K562 (cell line): ENCODE data around the gene PTPRR. TPM values are rescaled to one million over a fixed set of nuclear protein-coding genes. Genes with fewer than 3 reads are reported as not detected.

Source experiments
- ATAC-seq: fragments of 200-7000 bp; cut with Tn5 transposase; 3 replicates; pipeline ENCODE4 v1.9.1; 2020; ENCODE audit warnings: moderate library complexity
- BruUV-seq: library from RNA; stranded (reverse); fragments of 400-500 nt; replicated peaks from 2 replicates; lab custom pipeline; 2021; lab: Mats Ljungman, UMichigan
- CTCF ChIA-PET: fragments of 300-600 bp; formaldehyde crosslinking; extraction: SDS; loops from one replicate; lab custom pipeline; 2021; ENCODE audit warnings: low intra/inter-chr PET ratio; lab: Yijun Ruan, JAX
- POLR2A ChIA-PET: fragments of 300-600, 350-650 bp; sonication (Branson Sonifier 250); formaldehyde crosslinking; extraction: SDS; loops from one replicate; lab custom pipeline; 2021; ENCODE audit warnings: antibody characterized with exemption, inconsistent platforms; lab: Yijun Ruan, JAX
- DNase-seq, 4 experiments: peaks; one replicate each; pipeline versions ENCODE4 v3.0.0 to v3.0.0-alpha.2; 2011 to 2018; ENCODE audit warnings: low spot score in 3 of 4, mixed read lengths in 3 of 4; ENCODE audit errors: extremely low read depth in 1 of 4
- FAIRE-seq: peaks from 2 replicates; lab custom pipeline; 2011; peaks lifted over from hg19 to GRCh38; lab: Jason Lieb, UNC
- H2AFZ ChIP-seq: 2 replicates; pipeline ENCODE4 v1.6.0; 2011; ENCODE audit warnings: low read depth, low read length, control low read depth, inconsistent platforms
- H3K27ac ChIP-seq: fragments of 200-600 bp; 3 replicates; pipeline ENCODE4 v1.8.0; 2011; ENCODE audit warnings: low read depth, mild to moderate bottlenecking, control low read depth, inconsistent platforms, low read length, moderate library complexity, mixed read lengths; ENCODE audit errors: extremely low read depth
- H3K27me3 ChIP-seq, 2 experiments: fragments of 300-600 bp in 1 of 2; 2 replicates in 1 of 2; 3 replicates in 1 of 2; pipeline versions ENCODE4 v1.6.0 to v1.8.0; 2011; ENCODE audit warnings: inconsistent platforms in 2 of 2, low read length in 2 of 2, mild to moderate bottlenecking in 1 of 2, mixed read lengths in 1 of 2, moderate library complexity in 1 of 2; ENCODE audit not compliant: control insufficient read depth in 2 of 2, insufficient read depth in 2 of 2
- H3K36me3 ChIP-seq: fragments of 300-600 bp; 3 replicates; pipeline ENCODE4 v1.8.0; 2011; ENCODE audit warnings: mild to moderate bottlenecking, low read length, inconsistent platforms; ENCODE audit not compliant: control insufficient read depth, insufficient read depth
- H3K4me1 ChIP-seq, 2 experiments: fragments of 200-600 bp in 1 of 2; replicated peaks in 1 of 2; 2 replicates in 1 of 2; 3 replicates in 1 of 2; pipeline versions ENCODE4 v1.5.1 to v1.8.0; 2011; ENCODE audit warnings: inconsistent platforms in 2 of 2, low read length in 2 of 2, mild to moderate bottlenecking in 1 of 2, mixed read lengths in 1 of 2, moderate library complexity in 1 of 2; ENCODE audit not compliant: control insufficient read depth in 2 of 2, insufficient read depth in 2 of 2
- H3K4me2 ChIP-seq: 2 replicates; pipeline ENCODE4 v1.6.1; 2011; ENCODE audit warnings: low read length, control low read depth, inconsistent platforms, mixed read lengths; ENCODE audit not compliant: insufficient read depth
- H3K4me3 ChIP-seq: fragments of 200-600 bp; sonication (generic), shearing (Covaris generic); 2 replicates; pipeline ENCODE4 v1.5.1; 2016; ENCODE audit warnings: control low read depth, inconsistent platforms
- H3K79me2 ChIP-seq: fragments of 200-600 bp; 3 replicates; pipeline ENCODE4 v1.8.0; 2011; ENCODE audit warnings: low read length, inconsistent platforms; ENCODE audit not compliant: control insufficient read depth, insufficient read depth
- H3K9ac ChIP-seq, 2 experiments: 2 replicates each; pipeline versions ENCODE4 v1.6.0 to v1.6.1; 2011; ENCODE audit warnings: low read depth in 2 of 2, low read length in 2 of 2, control low read depth in 1 of 2, inconsistent platforms in 1 of 2, mild to moderate bottlenecking in 1 of 2, mixed read lengths in 1 of 2; ENCODE audit not compliant: insufficient read depth in 1 of 2
- H3K9me1 ChIP-seq: one replicate; pipeline ENCODE4 v1.6.0; 2011; ENCODE audit warnings: inconsistent platforms, mild to moderate bottlenecking, low read length, moderate library complexity; ENCODE audit not compliant: control insufficient read depth, insufficient read depth
- H3K9me3 ChIP-seq: replicated peaks from 2 replicates; pipeline ENCODE4 v1.5.1; 2011; ENCODE audit warnings: low read depth, low read length, inconsistent platforms; ENCODE audit not compliant: control insufficient read depth, insufficient read depth
- H4K20me1 ChIP-seq: replicated peaks from 2 replicates; pipeline ENCODE4 v1.6.1; 2011; ENCODE audit warnings: low read length, inconsistent platforms, mixed read lengths; ENCODE audit not compliant: control insufficient read depth, insufficient read depth
- ARID2 ChIP-seq: fragments of 450-650 bp; IDR thresholded peaks from 2 replicates; pipeline ENCODE4 v1.6.1; 2017; ENCODE audit warnings: antibody characterized with exemption, mild to moderate bottlenecking
- ATF7 ChIP-seq: fragments of 450-650 bp; IDR thresholded peaks from 2 replicates; pipeline ENCODE4 v1.7.1; 2014; ENCODE audit warnings: mild to moderate bottlenecking, moderate library complexity
- CEBPG ChIP-seq, 3 experiments: fragments of 200-800 bp in 1 of 3; sonication (Bioruptor generic) in 1 of 3; sonication (generic) in 1 of 3; formaldehyde crosslinking in 1 of 3; IDR thresholded peaks in 2 of 3; conservative IDR thresholded peaks in 1 of 3; 2 replicates each; pipeline versions ENCODE4 v1.6.1 to v1.8.0; 2016 to 2022; ENCODE audit warnings: missing compliant biosample characterization in 2 of 3, missing genetic modification characterization in 2 of 3, mild to moderate bottlenecking in 1 of 3, missing genetic modification reagents in 1 of 3
- DMBX1 ChIP-seq: fragments of 250-450 bp; sonication (Bioruptor Pico); IDR thresholded peaks from 2 replicates; pipeline ENCODE4 v1.8.0; 2022; ENCODE audit warnings: inconsistent platforms, mild to moderate bottlenecking, moderate library complexity, borderline replicate concordance
- GABPA ChIP-seq: fragments of 200-800 bp; sonication (Bioruptor generic); conservative IDR thresholded peaks from 2 replicates; pipeline ENCODE4 v1.6.1; 2016; ENCODE audit warnings: low read depth, missing genetic modification characterization, missing compliant biosample characterization
- MAFG ChIP-seq: fragments of 450-650 bp; conservative IDR thresholded peaks from 2 replicates; pipeline ENCODE4 v1.6.1; 2016; ENCODE audit warnings: missing genetic modification characterization, missing compliant biosample characterization
- MYC ChIP-seq, 2 experiments: fragments of 250-450 bp in 1 of 2; sonication (Bioruptor Pico) in 1 of 2; IDR thresholded peaks; 2 replicates each; pipeline versions ENCODE4 v1.5.1 to v1.6.1; 2012 to 2021; ENCODE audit warnings: low read depth in 2 of 2, borderline replicate concordance in 1 of 2, improper control_type of control experiment in 1 of 2, low read length in 1 of 2, mild to moderate bottlenecking in 1 of 2, moderate library complexity in 1 of 2
- NCOA4 ChIP-seq: fragments of 450-650 bp; IDR thresholded peaks from 2 replicates; pipeline ENCODE4 v1.6.1; 2018; ENCODE audit warnings: mild to moderate bottlenecking; ENCODE audit not compliant: partially characterized antibody
- ZNF408 ChIP-seq: fragments of 250-450 bp; sonication (Bioruptor Pico); IDR thresholded peaks from 2 replicates; pipeline ENCODE4 v1.4.0; 2020; ENCODE audit warnings: low read depth, mild to moderate bottlenecking, moderate library complexity
- ZNF436 ChIP-seq: fragments of 250-450, 450-650 bp; sonication (Bioruptor Pico); formaldehyde crosslinking; IDR thresholded peaks from 2 replicates; pipeline ENCODE4 v1.7.0; 2020; ENCODE audit warnings: mild to moderate bottlenecking
- ZSCAN32 ChIP-seq: fragments of 450-650 bp; formaldehyde crosslinking; IDR thresholded peaks from 2 replicates; pipeline ENCODE4 v1.4.0; 2020; ENCODE audit warnings: mild to moderate bottlenecking, moderate library complexity
- WGBS: fragments of 100-300 bp; shearing (Covaris generic); methylation state at CpG from one replicate; pipeline ENCODE4 v1.1.6; 2016; ENCODE audit warnings: low coverage, mixed read lengths; ENCODE audit not compliant: insufficient coverage; ENCODE audit errors: missing lambda C conversion rate; 5-methylcytosine and 5-hydroxymethylcytosine counted together
- in situ Hi-C: fragments of 300-500 bp; cut with MboI; formaldehyde crosslinking; loops from 4 replicates; pipeline ENCODE4 v1.15.0; 2018; ENCODE audit warnings: inconsistent platforms, mixed read lengths
- intact Hi-C: fragments of 100-400 bp; cut with micrococcal nuclease; formaldehyde crosslinking; loops from 2 replicates; pipeline ENCODE4 v1.14.2; 2022
- polyA plus RNA-seq, 8 experiments: library from polyadenylated mRNA; depleted of rRNA in 4 of 8; stranded (reverse) in 5 of 8; unstranded in 3 of 8; fragments of >200 nt; fragmentation: Nextera tagmentation in 2 of 8; fragmentation: Illumina TruSeq in 1 of 8; extraction: Ambion mirVana in 2 of 8; extraction: Trizol in 1 of 8; gene quantifications; 2 replicates each; pipeline versions ENCODE4 v1.2.1 to v1.2.3, GENCODE V29; 2011 to 2014; ENCODE audit warnings: inconsistent platforms in 1 of 8, missing spikeins in 1 of 8
- total RNA-seq, 7 experiments: library from RNA; depleted of rRNA in 6 of 7; stranded (reverse); fragments of >200 nt in 6 of 7; fragmentation: Illumina TruSeq in 2 of 7; extraction: Trizol in 2 of 7; gene quantifications; 2 replicates each; pipeline versions ENCODE4 v1.2.1 to v1.2.3, GENCODE V29; 2011 to 2021; ENCODE audit warnings: low replicate concordance in 1 of 7
- TF ChIP-seq, protein P1 (sequence below), 2 experiments: fragments of 450-650 bp in 1 of 2; sonication (generic) in 1 of 2; formaldehyde crosslinking in 1 of 2; IDR thresholded peaks in 1 of 2; conservative IDR thresholded peaks in 1 of 2; 2 replicates each; pipeline versions ENCODE4 v1.6.1 to v1.8.1; 2016 to 2023; ENCODE audit warnings: mild to moderate bottlenecking in 2 of 2, moderate library complexity in 2 of 2, inconsistent platforms in 1 of 2, missing genetic modification reagents in 1 of 2
- TF ChIP-seq, protein P2 (sequence below): IDR thresholded peaks from 2 replicates; pipeline ENCODE4 v1.6.1; 2016; ENCODE audit warnings: missing genetic modification characterization, missing compliant biosample characterization

Gene PTPRR
- total and polyA plus RNA-seq, 9 of the 15 experiments (the other 6 are each of a cell fraction or from before 2014, with no cell fraction given) = 6.6 to 41.7 (median 12.3) TPM

DNA sequence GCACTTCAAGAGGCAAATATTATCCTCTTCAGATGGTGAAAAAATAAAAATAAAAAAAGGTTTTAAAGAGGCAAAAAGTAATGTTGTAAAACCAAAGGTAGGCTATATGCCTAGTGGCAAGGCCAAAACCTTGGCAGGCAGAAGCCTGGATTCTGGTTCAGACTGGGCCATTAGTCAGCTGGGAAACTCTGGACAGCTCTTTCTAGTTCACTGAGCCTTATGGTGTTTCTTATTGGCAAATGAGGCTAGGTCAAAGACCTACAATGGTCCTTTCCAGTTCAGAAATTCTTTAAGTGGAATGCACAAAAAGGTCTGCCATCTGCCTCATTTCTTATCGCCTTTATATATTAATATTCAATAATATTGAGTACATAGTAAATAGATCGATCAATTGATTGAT lies 327.9 kb downstream of the PTPRR start:
- BruUV-seq = no TSS peak
- in situ Hi-C loops = loop anchor here (5.0 to 25.0 kb wide), 2 partner anchors 255 to 420 kb away; no protein-coding TSS in a partner anchor

DNA sequence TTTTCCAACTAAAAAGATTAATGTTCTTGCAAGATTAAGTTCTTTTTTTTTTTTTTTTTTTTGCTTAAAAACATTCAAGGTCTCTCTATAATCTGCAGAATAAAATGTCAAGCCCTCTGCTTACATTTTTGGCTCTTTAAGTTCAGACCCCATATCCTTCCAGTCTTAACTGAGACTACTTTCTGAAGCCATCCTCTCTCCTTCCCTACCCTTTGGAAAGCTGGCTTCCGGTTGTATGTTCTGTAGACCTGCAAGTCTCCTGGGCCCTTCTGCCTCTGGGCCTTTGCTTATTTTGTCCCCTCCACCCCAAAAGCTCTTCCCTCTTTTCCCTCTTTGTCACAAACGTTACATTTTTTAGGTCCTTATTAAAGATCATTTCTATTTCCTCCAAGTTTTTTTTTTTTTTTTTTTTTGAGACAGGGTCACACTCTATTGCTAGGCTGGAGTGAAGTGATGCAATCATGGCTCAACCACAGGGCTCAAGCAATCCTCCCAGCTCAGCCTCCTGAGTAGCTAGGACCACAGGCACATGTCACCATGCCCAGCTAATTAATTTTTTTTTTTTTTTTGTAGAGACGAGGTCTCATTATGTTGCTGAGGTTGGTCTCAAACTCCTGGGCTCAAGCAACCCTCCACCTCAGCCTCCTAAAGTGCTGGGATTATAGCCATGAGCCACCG lies 329.9 kb downstream of the PTPRR start:
- H3K27me3 ChIP-seq = no peaks in the 10 kb centered on the region
- H4K20me1 ChIP-seq = no peaks in the 10 kb centered on the region
- H3K4me2 ChIP-seq = no peak overlapping the region
- DNase-seq = peak in 1 of 4 experiments; percentile 18
- intact Hi-C loops (loop anchor here (1.0 to 10.0 kb wide), 3 partner anchors 74 to 244 kb away; no protein-coding TSS in a partner anchor), in situ Hi-C loops (loop anchor here (5.0 to 25.0 kb wide), 2 partner anchors 257 to 422 kb away; no protein-coding TSS in a partner anchor)
- no peak overlapping the region for H3K9ac ChIP-seq
- no TSS peak for BruUV-seq
- peak overlapping the region; percentile 30; the same call in 1 of the 2 replicates for H2AFZ ChIP-seq
- H3K36me3 ChIP-seq = peaks cover 16% of the 10 kb centered on the region; the same call in 2 of the 3 replicates
- WGBS = 62% methylated on average over 3 of the region's 4 CpGs
- peak; percentile 89 for ATAC-seq
- CTCF ChIA-PET = interaction anchor here (1.2 to 2.6 kb wide), 3 partner anchors 128 to 690 kb away, joined by 3 to 48 read pairs (median 11); no protein-coding TSS in a partner anchor
- H3K9me3 ChIP-seq = no peaks in the 10 kb centered on the region
- POLR2A ChIA-PET = interaction anchor here (0.6 to 1.1 kb wide), 3 partner anchors 16 to 683 kb away, joined by 3 to 4 read pairs (median 3); no protein-coding TSS in a partner anchor
- H3K4me3 ChIP-seq = no peak overlapping the region
- H3K27ac ChIP-seq = no peak overlapping the region
- H3K79me2 ChIP-seq = no peaks in the 10 kb centered on the region
- H3K9me1 ChIP-seq = no peaks in the 10 kb centered on the region
- no peak for FAIRE-seq
- H3K4me1 ChIP-seq = peaks cover 0 to 3% of the 10 kb centered on the region in 2 experiments; a peak in 1 of 5 replicates
- TF ChIP-seq MAFG (tag) (no peak), GABPA (0 out of 2 replicates have a peak, but pooled peaks have one; percentile 14), ZSCAN32 (CRISPR knock-in tag) (no peak), MYC (IDR thresholded peaks at IDR 0.05; ENCODE audit: low read depth, low read length) (peak; percentile 69), MYC (CRISPR knock-in tag; IDR thresholded peaks at IDR 0.05; ENCODE audit: borderline replicate concordance, low read depth) (no peak), ATF7 (peak; percentile 61; the same call in 1 of the 2 replicates)
- TF ChIP-seq, protein P1, sequence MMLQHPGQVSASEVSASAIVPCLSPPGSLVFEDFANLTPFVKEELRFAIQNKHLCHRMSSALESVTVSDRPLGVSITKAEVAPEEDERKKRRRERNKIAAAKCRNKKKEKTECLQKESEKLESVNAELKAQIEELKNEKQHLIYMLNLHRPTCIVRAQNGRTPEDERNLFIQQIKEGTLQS (IDR thresholded peaks at IDR 0.05) = peak; percentile 86
- TF ChIP-seq, protein P1 (CRISPR knock-in tag; conservative IDR thresholded peaks at IDR 0.05) = no peak
- TF ChIP-seq, protein P2, sequence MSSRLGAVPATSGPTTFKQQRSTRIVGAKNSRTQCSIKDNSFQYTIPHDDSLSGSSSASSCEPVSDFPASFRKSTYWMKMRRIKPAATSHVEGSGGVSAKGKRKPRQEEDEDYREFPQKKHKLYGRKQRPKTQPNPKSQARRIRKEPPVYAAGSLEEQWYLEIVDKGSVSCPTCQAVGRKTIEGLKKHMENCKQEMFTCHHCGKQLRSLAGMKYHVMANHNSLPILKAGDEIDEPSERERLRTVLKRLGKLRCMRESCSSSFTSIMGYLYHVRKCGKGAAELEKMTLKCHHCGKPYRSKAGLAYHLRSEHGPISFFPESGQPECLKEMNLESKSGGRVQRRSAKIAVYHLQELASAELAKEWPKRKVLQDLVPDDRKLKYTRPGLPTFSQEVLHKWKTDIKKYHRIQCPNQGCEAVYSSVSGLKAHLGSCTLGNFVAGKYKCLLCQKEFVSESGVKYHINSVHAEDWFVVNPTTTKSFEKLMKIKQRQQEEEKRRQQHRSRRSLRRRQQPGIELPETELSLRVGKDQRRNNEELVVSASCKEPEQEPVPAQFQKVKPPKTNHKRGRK (tag) = peak; percentile 22; the same call in 1 of the 2 replicates

More for the DNA sequence above, 327.9 kb downstream of the PTPRR start:
- Histone ChIP-seq H3K4me1 (peaks cover 0 to 3% of the 10 kb centered on the region in 2 experiments; a peak in 1 of 5 replicates), H3K79me2 (no peaks in the 10 kb centered on the region), H3K9ac (no peak overlapping the region), H3K27me3 (no peaks in the 10 kb centered on the region), H3K4me3 (no peak overlapping the region), H4K20me1 (no peaks in the 10 kb centered on the region), H3K36me3 (peaks cover 13% of the 10 kb centered on the region; the same call in 2 of the 3 replicates), H3K4me2 (no peak overlapping the region)
- intact Hi-C loops = loop anchor here (10.0 kb wide), 1 partner anchor 242 kb away; no protein-coding TSS in a partner anchor
- POLR2A ChIA-PET = interaction anchor here (0.8 to 2.4 kb wide), 2 partner anchors 12 to 226 kb away, joined by 3 to 5 read pairs; no protein-coding TSS in a partner anchor
- CTCF ChIA-PET = no interaction called here
- 41% methylated on average over 2 of the region's 2 CpGs for WGBS
- no peak for DNase-seq
- TF ChIP-seq ZNF408 (CRISPR knock-in tag) (no peak), ZNF436 (CRISPR knock-in tag) (no peak), DMBX1 (CRISPR knock-in tag) (no peak), CEBPG (CRISPR knock-in tag; IDR thresholded peaks at IDR 0.05) (no peak), CEBPG (tag; conservative IDR thresholded peaks at IDR 0.05 in 1 of 2, IDR thresholded peaks at IDR 0.05 in 1 of 2) (no peak), ARID2 (no peak), NCOA4 (no peak)
- TF ChIP-seq, all 486 proteins: peak for 0
- no peak overlapping the region for H2AFZ ChIP-seq
- ATAC-seq (no peak), FAIRE-seq (no peak)
- H3K9me3 ChIP-seq = no peaks in the 10 kb centered on the region
- no peaks in the 10 kb centered on the region for H3K9me1 ChIP-seq
- H3K27ac ChIP-seq = no peak overlapping the region
